HG02642 (cell line): ENCODE measurements around the gene SLC35B4.

Source experiments
- ATAC-seq: cut with Tn5 transposase; IDR thresholded peaks from one replicate; pipeline ENCODE4 v1.9.1; 2021; ENCODE audit warnings: mild to moderate bottlenecking; ENCODE audit not compliant: unreplicated experiment, poor library complexity

Gene SLC35B4

GRCh38 chr7:134333943-134334342 is 17.2 kb upstream of the SLC35B4 start:
- ATAC-seq: no peak

DNA sequence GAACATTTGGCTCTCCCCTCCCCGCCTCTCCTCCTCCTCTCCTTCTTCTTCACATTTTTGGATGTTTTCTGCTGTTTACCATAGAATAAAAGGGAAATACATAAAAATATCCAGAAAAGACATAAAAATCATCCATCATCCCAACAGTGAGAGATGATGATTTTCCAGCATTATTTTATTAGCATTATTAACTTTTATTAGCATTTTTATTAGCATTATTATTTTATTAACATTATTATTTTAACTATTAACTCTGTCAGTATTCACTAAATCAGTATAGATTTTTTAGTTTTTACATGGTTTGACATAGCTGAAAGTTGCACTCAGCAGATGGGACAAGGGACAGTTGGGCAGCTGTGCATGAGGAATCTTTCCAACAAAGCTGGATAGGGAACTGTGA is 16.2 kb upstream of the SLC35B4 start:
- no peak for ATAC-seq

GRCh38 chr7:134331393-134331792 is 14.7 kb upstream of the SLC35B4 start:
- no peak for ATAC-seq

DNA sequence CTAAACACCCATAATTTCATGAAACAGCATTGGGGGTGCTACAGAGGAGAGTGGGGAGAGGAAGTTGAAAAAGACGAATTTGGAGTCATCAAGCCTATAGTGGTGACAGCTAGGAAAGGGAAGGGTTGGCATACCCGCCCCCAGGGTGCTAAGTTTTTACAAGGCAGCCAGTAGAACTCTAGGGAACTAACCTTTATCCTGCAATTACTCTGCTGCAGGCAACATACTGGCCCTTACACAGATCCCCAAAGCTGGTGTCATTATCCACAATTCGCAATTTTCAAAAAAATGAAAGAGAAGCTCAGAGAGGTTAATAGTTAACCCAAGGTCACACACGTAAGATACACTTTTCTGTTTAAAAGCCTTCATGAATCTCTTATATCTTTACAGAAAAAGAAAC is 14.2 kb upstream of the SLC35B4 start:
- ATAC-seq: no peak

- no peak for ATAC-seq
Measured at GRCh38 chr7:134329614-134330346, 13.1 kb upstream of the SLC35B4 start.

DNA sequence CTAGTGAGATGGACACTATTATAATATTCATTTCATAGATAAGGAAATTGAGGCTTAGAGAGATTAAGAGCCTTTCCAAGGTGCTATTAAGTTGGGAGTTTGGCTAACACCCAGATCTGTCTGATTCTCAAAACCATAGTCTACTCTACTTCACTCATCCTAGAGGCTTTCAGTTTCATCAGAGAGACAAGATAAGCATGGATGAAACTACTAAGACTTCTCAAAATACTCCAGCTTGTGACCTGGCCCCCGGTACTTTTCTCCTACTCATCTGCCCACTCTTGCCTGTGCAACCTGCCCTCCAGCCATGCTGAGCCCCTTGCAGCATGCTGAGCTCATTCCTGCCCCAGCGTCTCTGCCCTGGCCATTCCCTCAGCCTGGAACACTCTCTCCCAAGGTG is 12.2 kb upstream of the SLC35B4 start:
- ATAC-seq: no peak

DNA sequence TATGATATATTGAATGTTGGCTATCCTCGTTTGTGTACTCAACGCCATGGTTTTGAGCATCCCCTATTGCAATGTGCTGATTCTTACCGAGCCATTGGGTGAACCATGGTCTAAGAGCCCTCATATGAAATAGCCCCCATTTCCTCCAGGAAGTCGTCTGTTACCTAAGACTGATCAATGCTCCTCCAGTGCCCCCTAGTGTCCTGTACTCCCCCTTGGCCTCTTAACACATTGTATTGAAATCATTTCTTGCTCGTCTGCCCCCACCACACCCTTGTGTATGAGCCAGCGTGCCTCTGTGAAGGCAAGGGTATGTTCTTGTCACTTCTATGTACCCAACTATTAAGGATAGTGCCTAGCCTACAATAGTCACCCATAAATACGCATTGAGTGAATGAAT is 11.2 kb upstream of the SLC35B4 start:
- ATAC-seq: peak; percentile 82

- ATAC-seq: no peak
Measured at GRCh38 chr7:134324107-134324506, 7.4 kb upstream of the SLC35B4 start.

GRCh38 chr7:134320201-134320600 is 3.5 kb upstream of the SLC35B4 start:
- ATAC-seq: no peak

DNA sequence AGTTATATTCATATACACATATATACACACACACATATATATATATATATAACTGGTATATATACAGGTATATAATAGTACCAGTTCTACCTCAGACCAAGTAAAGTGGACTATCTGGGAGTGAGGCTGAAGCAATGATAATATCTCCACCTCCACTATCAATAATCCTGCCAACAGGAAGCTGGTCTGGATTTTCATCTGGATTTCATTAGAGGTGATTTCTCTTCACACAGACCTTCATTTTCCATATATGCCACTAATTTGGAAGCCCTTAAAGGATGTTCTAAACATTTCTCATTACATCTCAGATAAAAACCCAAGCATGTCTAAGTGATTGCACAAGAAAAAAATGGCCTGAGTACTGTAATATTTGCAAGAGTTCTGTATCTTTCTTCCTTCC is 1.7 kb upstream of the SLC35B4 start:
- ATAC-seq: no peak

DNA sequence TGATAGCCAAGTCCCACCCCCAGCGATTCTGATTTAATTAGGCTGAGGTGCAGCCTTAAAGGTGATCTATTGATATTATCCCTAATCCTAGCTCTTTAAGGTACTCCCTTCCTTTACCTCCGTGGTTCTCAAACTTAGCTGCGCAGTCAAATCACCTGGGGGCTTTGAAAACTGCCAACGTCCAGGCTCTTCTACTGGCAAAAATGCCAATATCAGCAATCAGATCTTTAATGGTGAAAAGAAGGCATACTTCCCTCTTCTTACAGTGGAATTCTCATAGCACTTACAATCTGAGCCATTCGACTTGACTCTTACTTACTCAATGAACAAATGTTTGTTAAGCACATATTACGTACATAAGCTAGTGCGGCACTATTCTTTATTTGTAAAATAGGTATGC is 704 bp upstream of the SLC35B4 start:
- ATAC-seq: no peak

DNA sequence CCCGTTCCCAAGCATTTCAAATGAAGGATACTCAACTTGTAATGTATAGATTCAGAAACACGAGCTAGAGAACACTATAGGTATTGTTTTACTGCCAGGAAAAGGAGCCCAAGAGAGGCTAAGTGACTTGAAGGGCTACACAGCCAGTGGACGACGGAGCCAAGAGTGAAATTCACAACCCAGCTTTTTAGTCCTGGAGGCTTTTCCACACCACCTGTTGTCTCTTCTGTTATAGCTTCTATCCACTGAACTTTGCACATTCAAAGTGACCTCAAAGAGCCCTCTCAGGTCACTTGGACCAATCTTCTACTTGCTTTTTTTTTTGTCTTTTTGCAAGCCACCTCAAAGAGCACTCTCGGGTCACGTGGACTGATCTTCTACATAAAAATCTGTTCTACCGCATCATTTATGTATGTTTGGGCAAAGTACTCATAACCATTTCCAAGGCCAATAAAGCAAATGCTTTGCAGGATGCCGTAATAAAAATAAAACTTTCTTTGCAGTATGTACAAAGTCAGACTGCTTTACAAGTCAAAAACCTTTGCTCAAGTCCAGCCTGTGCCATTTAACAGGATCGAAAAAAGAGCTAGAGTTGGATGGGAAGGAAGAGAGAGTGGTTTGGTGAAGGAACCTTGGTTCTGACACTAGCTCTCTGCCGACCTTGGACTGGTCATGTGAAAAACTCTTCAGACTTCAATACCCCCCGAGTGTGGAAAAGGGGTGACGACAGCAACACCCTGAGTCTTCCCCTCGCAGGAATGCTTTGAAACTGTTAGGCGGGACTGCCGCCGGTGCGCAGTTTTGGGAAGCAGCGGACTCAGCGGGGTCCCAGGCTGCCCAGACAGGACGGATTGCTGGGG is 821 bp downstream of the SLC35B4 start:
- ATAC-seq: no peak

- no peak for ATAC-seq
Measured at GRCh38 chr7:134313543-134313942, 3.2 kb downstream of the SLC35B4 start.

DNA sequence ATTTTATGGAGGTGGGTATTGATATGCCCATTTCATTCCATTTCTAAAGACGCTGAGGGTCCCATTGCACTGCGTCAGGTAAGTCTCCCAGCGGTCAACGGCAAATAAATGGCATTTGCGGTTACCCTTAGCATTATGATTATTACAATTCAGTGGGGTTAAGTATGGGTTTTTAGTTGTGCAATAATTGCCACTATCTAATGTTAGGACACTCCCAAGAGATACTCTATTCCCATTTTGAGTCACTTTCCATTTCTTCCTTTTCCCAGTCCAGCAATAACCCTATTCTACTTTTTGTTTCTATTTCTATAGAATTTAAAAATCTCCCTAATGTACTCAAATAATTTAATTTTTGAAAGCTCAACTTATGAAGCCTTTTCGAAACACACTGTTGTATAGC is 4.0 kb downstream of the SLC35B4 start:
- no peak for ATAC-seq

DNA sequence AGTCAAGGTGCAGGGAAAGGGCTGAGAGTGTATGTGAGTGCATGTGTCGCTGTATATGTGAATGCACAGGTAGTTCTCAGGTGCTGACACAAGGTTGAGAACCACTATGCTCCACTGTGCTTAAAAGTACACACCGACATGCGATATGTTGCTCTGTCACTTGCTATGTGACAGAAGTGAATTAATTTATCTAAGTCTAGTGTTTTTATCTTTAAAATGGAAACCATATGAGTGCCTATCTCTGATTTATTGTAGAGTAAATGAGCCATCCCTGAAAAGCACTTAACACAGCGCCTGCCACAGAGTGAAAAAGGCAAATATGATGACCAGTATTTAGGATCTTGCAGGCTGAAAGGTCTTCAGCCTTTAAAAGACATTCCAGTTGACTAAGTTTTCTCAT is 4.9 kb downstream of the SLC35B4 start:
- ATAC-seq: no peak

- no peak for ATAC-seq
Measured at GRCh38 chr7:134308548-134308947, 8.2 kb downstream of the SLC35B4 start.

- no peak for ATAC-seq
Measured at GRCh38 chr7:134307320-134307719, 9.4 kb downstream of the SLC35B4 start.

- no peak for ATAC-seq
Measured at GRCh38 chr7:134302120-134302519, 14.6 kb downstream of the SLC35B4 start.

- ATAC-seq: no peak
Measured at GRCh38 chr7:134301592-134301991, 15.1 kb downstream of the SLC35B4 start.

GRCh38 chr7:134300988-134301387 is 15.7 kb downstream of the SLC35B4 start:
- no peak for ATAC-seq

GRCh38 chr7:134298902-134299683 is 17.6 kb downstream of the SLC35B4 start:
- ATAC-seq: no peak
